Suprapubic skin (tissue), 4 donors: ENCODE data around the gene DNHD1.

ENCODE experiments used
- EP300 ChIP-seq: sonication (generic); formaldehyde crosslinking; IDR thresholded peaks from one replicate; pipeline ENCODE4 v1.6.1; 2017; ENCODE audit warnings: antibody characterized with exemption
- POLR2A ChIP-seq, 2 donors: fragments of 450-650 bp; IDR thresholded peaks; one replicate each; pipeline ENCODE4 v1.6.1; 2017; ENCODE audit warnings: antibody characterized with exemption in 2 of 2, mild to moderate bottlenecking in 2 of 2, moderate library complexity in 2 of 2
- POLR2AphosphoS5 ChIP-seq, 3 donors: sonication (generic); formaldehyde crosslinking; IDR thresholded peaks; one replicate each; pipeline ENCODE4 v1.6.1; 2017; ENCODE audit warnings: antibody characterized with exemption in 3 of 3
- TF ChIP-seq, protein P1 (sequence below), 2 donors: fragments of 200-600 bp in 1 of 2; fragments of 450-650 bp in 1 of 2; sonication (generic) in 1 of 2; IDR thresholded peaks; one replicate each; pipeline ENCODE4 v1.5.1; 2016 to 2019; ENCODE audit warnings: antibody characterized with exemption in 2 of 2, mild to moderate bottlenecking in 1 of 2, moderate library complexity in 1 of 2

DNA sequence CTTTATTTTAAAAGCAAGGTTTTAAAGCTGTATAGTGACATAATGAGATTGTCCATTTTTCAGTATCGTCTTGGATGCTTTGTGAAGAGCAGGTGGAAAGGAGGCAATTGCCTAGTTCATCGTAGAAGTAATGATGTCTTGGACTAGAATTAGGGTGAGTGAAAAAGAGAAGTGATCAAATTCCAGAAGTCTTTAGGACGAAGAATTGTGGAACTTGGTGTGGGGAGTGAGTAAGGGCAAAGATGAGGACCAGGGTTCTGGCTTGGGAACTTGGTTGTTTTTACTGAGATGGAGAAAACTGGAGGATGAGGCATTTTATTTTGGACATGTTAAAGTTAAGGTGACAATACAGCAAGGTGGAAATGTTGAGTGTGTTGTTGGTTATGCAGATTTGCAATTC is 107.7 kb downstream of the DNHD1 start:
- TF ChIP-seq, protein P1, sequence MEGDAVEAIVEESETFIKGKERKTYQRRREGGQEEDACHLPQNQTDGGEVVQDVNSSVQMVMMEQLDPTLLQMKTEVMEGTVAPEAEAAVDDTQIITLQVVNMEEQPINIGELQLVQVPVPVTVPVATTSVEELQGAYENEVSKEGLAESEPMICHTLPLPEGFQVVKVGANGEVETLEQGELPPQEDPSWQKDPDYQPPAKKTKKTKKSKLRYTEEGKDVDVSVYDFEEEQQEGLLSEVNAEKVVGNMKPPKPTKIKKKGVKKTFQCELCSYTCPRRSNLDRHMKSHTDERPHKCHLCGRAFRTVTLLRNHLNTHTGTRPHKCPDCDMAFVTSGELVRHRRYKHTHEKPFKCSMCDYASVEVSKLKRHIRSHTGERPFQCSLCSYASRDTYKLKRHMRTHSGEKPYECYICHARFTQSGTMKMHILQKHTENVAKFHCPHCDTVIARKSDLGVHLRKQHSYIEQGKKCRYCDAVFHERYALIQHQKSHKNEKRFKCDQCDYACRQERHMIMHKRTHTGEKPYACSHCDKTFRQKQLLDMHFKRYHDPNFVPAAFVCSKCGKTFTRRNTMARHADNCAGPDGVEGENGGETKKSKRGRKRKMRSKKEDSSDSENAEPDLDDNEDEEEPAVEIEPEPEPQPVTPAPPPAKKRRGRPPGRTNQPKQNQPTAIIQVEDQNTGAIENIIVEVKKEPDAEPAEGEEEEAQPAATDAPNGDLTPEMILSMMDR (IDR thresholded peaks at IDR 0.05) = no peak
- TF ChIP-seq EP300 (no peak), POLR2AphosphoS5 (IDR thresholded peaks at IDR 0.05) (no peak), POLR2A (IDR thresholded peaks at IDR 0.05) (no peak)
